ENCODE data around the gene HIP1R.
A peak's percentile ranks its signal among the peaks of the same experiment; 100 is the strongest.

The HIP1R gene

GRCh38 chr12:122847921-122848421 lies 12.7 kb downstream of the HIP1R start:
- DNase-seq (ENCODE audit: low spot score) = peak; percentile 89

- no peak for DNase-seq (ENCODE audit: low spot score)
These were observed 13.5 kb downstream of the HIP1R start for GRCh38 chr12:122848471-122849351.

GRCh38 chr12:122849352-122850047 lies 14.2 kb downstream of the HIP1R start:
- peak; percentile 86 for DNase-seq (ENCODE audit: low spot score)

GRCh38 chr12:122850048-122850445 lies 14.8 kb downstream of the HIP1R start:
- DNase-seq (ENCODE audit: low spot score) = no peak

- no peak for DNase-seq (ENCODE audit: low spot score)
These were observed 15.6 kb downstream of the HIP1R start for GRCh38 chr12:122850695-122851350.

GRCh38 chr12:122851820-122852219 lies 16.6 kb downstream of the HIP1R start:
- no peak for DNase-seq (ENCODE audit: low spot score)

GRCh38 chr12:122852336-122853275 lies 17.3 kb downstream of the HIP1R start:
- peak; percentile 93 for DNase-seq (ENCODE audit: low spot score)

GRCh38 chr12:122853582-122854245 lies 18.5 kb downstream of the HIP1R start:
- no peak for DNase-seq (ENCODE audit: low spot score)

- no peak for DNase-seq (ENCODE audit: low spot score)
These were observed 19.3 kb downstream of the HIP1R start for GRCh38 chr12:122854554-122854953.

- no peak for DNase-seq (ENCODE audit: low spot score)
These were observed 20.0 kb downstream of the HIP1R start for GRCh38 chr12:122855071-122855829.

- no peak for DNase-seq (ENCODE audit: low spot score)
These were observed 20.9 kb downstream of the HIP1R start for GRCh38 chr12:122855928-122856831.

- DNase-seq (ENCODE audit: low spot score) = no peak
These were observed 21.9 kb downstream of the HIP1R start for GRCh38 chr12:122856999-122857671.

- no peak for DNase-seq (ENCODE audit: low spot score)
These were observed 22.9 kb downstream of the HIP1R start for GRCh38 chr12:122858171-122858570.

- no peak for DNase-seq (ENCODE audit: low spot score)
These were observed 23.5 kb downstream of the HIP1R start for GRCh38 chr12:122858591-122859302.

GRCh38 chr12:122859303-122860039 lies 24.2 kb downstream of the HIP1R start:
- no peak for DNase-seq (ENCODE audit: low spot score)

GRCh38 chr12:122860040-122860853 lies 25.0 kb downstream of the HIP1R start:
- peak; percentile 83 for DNase-seq (ENCODE audit: low spot score)

Measured in globus pallidus (tissue), 1 donor.